ENCODE measurements around the gene SCARB2. TPM values are rescaled to one million over a fixed set of nuclear protein-coding genes. Genes with fewer than 3 reads are reported as not detected.

The SCARB2 gene
- total and polyA plus RNA-seq, 2 of the 4 experiments (the other 2 are of a cell fraction) = 69.2 to 102 TPM

- Histone ChIP-seq H3K4me2 (ENCODE audit: low read depth, low read length) (no peak overlapping the region), H2BK5ac (ENCODE audit: low read depth, low read length, poor library complexity, severe bottlenecking) (no peak overlapping the region), H3K27ac (ENCODE audit: insufficient read depth, low read length) (no peak overlapping the region), H3K4me1 (ENCODE audit: control insufficient read depth, insufficient read depth, low read length) (no peaks in the 10 kb centered on the region), H2AK5ac (ENCODE audit: low read depth, low read length) (no peak overlapping the region), H3K9me1 (ENCODE audit: insufficient read depth, low read length) (no peaks in the 10 kb centered on the region), H3K36me3 (ENCODE audit: control insufficient read depth, insufficient read depth, low read length) (no peaks in the 10 kb centered on the region), H3K27me3 (ENCODE audit: control insufficient read depth, insufficient read depth, low read length) (peaks cover 59% of the 10 kb centered on the region), H3K9me3 (ENCODE audit: control insufficient read depth, insufficient read depth, low read length) (no peaks in the 10 kb centered on the region), H4K20me1 (ENCODE audit: insufficient read depth, low read length) (no peaks in the 10 kb centered on the region), H2AFZ (replicated peaks; ENCODE audit: low read length, poor library complexity) (peak overlapping the region; percentile 37), H3K79me1 (ENCODE audit: low read depth in 1 of 2, low read length in 2 of 2) (no peaks in the 10 kb centered on the region), H3K4ac (ENCODE audit: low read depth, low read length) (no peak overlapping the region), H3K18ac (ENCODE audit: low read depth, low read length) (no peak overlapping the region), H3K56ac (ENCODE audit: extremely low read depth, insufficient read depth, low read length) (no peak overlapping the region), H4K8ac (ENCODE audit: low read depth in 2 of 2, low read length in 2 of 2) (no peak overlapping the region), H3K14ac (replicated peaks; ENCODE audit: low read depth, low read length) (no peak overlapping the region), H2BK120ac (ENCODE audit: low read depth, low read length) (no peak overlapping the region), H3K4me3 (ENCODE audit: insufficient read depth, low read depth, low read length) (no peak overlapping the region), H4K5ac (ENCODE audit: low read depth, low read length) (no peak overlapping the region), H2BK20ac (ENCODE audit: low read depth, low read length) (no peak overlapping the region), H3K23ac (ENCODE audit: low read depth, low read length) (no peak overlapping the region), H4K91ac (ENCODE audit: insufficient read depth, low read depth, low read length) (no peak overlapping the region), H3K9ac (ENCODE audit: low read depth, low read length) (no peak overlapping the region), H2AK9ac (replicated peaks; ENCODE audit: low read depth, low read length, poor library complexity) (peak overlapping the region; percentile 6), H2BK15ac (ENCODE audit: low read depth, low read length) (no peak overlapping the region)
- DNase-seq = no peak
- TF ChIP-seq NFE2L2 (IDR thresholded peaks at IDR 0.05; ENCODE audit: low read depth, low read length) = no peak
- TF ChIP-seq CEBPB (IDR thresholded peaks at IDR 0.05; ENCODE audit: low read depth, low read length) = no peak
- TF ChIP-seq CHD1 (IDR thresholded peaks at IDR 0.05; ENCODE audit: low read depth, low read length) = no peak
- TF ChIP-seq POLR2A (IDR thresholded peaks at IDR 0.05; ENCODE audit: low read depth, low read length) = no peak
- no peak for TF ChIP-seq MAZ (IDR thresholded peaks at IDR 0.05; ENCODE audit: borderline replicate concordance, low read depth, low read length)
- TF ChIP-seq, protein P1, sequence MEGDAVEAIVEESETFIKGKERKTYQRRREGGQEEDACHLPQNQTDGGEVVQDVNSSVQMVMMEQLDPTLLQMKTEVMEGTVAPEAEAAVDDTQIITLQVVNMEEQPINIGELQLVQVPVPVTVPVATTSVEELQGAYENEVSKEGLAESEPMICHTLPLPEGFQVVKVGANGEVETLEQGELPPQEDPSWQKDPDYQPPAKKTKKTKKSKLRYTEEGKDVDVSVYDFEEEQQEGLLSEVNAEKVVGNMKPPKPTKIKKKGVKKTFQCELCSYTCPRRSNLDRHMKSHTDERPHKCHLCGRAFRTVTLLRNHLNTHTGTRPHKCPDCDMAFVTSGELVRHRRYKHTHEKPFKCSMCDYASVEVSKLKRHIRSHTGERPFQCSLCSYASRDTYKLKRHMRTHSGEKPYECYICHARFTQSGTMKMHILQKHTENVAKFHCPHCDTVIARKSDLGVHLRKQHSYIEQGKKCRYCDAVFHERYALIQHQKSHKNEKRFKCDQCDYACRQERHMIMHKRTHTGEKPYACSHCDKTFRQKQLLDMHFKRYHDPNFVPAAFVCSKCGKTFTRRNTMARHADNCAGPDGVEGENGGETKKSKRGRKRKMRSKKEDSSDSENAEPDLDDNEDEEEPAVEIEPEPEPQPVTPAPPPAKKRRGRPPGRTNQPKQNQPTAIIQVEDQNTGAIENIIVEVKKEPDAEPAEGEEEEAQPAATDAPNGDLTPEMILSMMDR (conservative IDR thresholded peaks at IDR 0.05; ENCODE audit: low read depth, low read length) = no peak
- no peak for ATAC-seq (ENCODE audit: low read depth)
- no TSS peak for BruUV-seq (replicated peaks)
- ChIA-PET CTCF (no interaction called here), POLR2A (ENCODE audit: unreplicated experiment) (no interaction called here)
- in situ Hi-C loops (cut with MboI; ENCODE audit: low sequenced_read_pairs) (no loop called here), dilution Hi-C loops (cut with HindIII; ENCODE audit: low sequenced_read_pairs, unreplicated experiment) (no loop called here), intact Hi-C loops (cut with micrococcal nuclease) (no loop called here)
- no CpG with 5 or more reads among the region's 8 CpGs for WGBS, 2 experiments (ENCODE audit: extremely low coverage in 2 of 2, insufficient read length in 1 of 2)
Observed at GRCh38 chr4:76252271-76252653, 38.6 kb upstream of the SCARB2 start.
